Right lobe of liver (tissue), 6 donors: ENCODE data around the gene UCP1. TPM values are rescaled to one million over a fixed set of nuclear protein-coding genes. Genes with fewer than 3 reads are reported as not detected.
"Not testable (repeated sequence)": the region's sequence is repeated elsewhere in the genome, so short reads cannot be mapped to it uniquely, and the experiment has no call there.

Experiments used
- ATAC-seq, 4 donors: fragments of 200-7000 bp; cut with Tn5 transposase; one replicate each; pipeline ENCODE4 v1.9.1; 2020; ENCODE audit warnings: mild to moderate bottlenecking in 4 of 4, moderate library complexity in 4 of 4
- DNase-seq, 3 donors: peaks; one replicate each; pipeline ENCODE4 v3.0.0-alpha.2; 2020
- H3K27ac ChIP-seq, 3 donors: fragments of 200-600 bp; one replicate each; pipeline ENCODE4 v1.8.0; 2022
- H3K27me3 ChIP-seq, 2 donors: fragments of 200-600 bp; one replicate each; pipeline ENCODE4 v1.8.0; 2022
- H3K36me3 ChIP-seq, 4 donors: fragments of 200-600 bp; sonication (generic) in 1 of 4; one replicate each; pipeline versions ENCODE4 v1.5.1 to v1.8.0; 2017 to 2022; ENCODE audit warnings: control low read depth in 1 of 4
- H3K4me1 ChIP-seq, 4 donors: fragments of 200-600 bp; sonication (generic) in 1 of 4; one replicate each; pipeline versions ENCODE4 v1.5.1 to v1.8.0; 2017 to 2022; ENCODE audit warnings: control low read depth in 1 of 4
- H3K4me3 ChIP-seq, 3 donors: fragments of 200-600 bp; one replicate each; pipeline ENCODE4 v1.8.0; 2022
- H3K9me3 ChIP-seq, 4 donors: fragments of 200-600 bp; sonication (generic) in 1 of 4; one replicate each; pipeline versions ENCODE4 v1.5.1 to v1.8.0; 2017 to 2022; ENCODE audit warnings: control low read depth in 1 of 4
- POLR2A ChIP-seq: fragments of 450-650 bp; IDR thresholded peaks from one replicate; pipeline ENCODE4 v1.6.1; 2017; ENCODE audit warnings: antibody characterized with exemption, mild to moderate bottlenecking
- WGBS: methylation state at CpG from one replicate; pipeline ENCODE4 v1.1.6; 2018; ENCODE audit warnings: low coverage, low lambda C conversion rate; ENCODE audit not compliant: insufficient coverage; ENCODE audit errors: missing lambda C conversion rate; 5-methylcytosine and 5-hydroxymethylcytosine counted together
- intact Hi-C, 2 donors: fragments of 100-400 bp; cut with DNase I; formaldehyde crosslinking; loops; one replicate each; pipeline versions ENCODE4 v1.11.2 to v1.14.1; 2022
- total RNA-seq, 6 experiments: library from RNA; depleted of rRNA in 2 of 6; stranded (reverse); fragments of >200 nt in 2 of 6; fragmentation: NEBNext Ultra II Directional in 3 of 6; extraction: Animal tissue kit (Norgen Biotek cat#: 25700) in 3 of 6; gene quantifications; one replicate each; pipeline versions ENCODE4 v1.1.0 to v1.2.4, GENCODE V29; 2016 to 2023
- TF ChIP-seq, protein P1 (sequence below), 4 donors: fragments of 200-600 bp in 3 of 4; fragments of 450-650 bp in 1 of 4; IDR thresholded peaks; one replicate each; pipeline versions ENCODE4 v1.5.1 to v1.8.0; 2016 to 2022; ENCODE audit warnings: antibody characterized with exemption in 4 of 4, mild to moderate bottlenecking in 2 of 4
- donor health status: DM: no; HTN: yes; CAD: no.
- donor health status: DM: no; HTN: no; CAD: no.
- donor health status: DM: no; HTN: no; CAD: no.
- donor health status: DM: no; HTN: yes; CAD: no.
- donor health status: DM: no; HTN: yes; CAD: no.

The UCP1 gene
- total RNA-seq, 6 experiments from 2014 or later = not detected

DNA sequence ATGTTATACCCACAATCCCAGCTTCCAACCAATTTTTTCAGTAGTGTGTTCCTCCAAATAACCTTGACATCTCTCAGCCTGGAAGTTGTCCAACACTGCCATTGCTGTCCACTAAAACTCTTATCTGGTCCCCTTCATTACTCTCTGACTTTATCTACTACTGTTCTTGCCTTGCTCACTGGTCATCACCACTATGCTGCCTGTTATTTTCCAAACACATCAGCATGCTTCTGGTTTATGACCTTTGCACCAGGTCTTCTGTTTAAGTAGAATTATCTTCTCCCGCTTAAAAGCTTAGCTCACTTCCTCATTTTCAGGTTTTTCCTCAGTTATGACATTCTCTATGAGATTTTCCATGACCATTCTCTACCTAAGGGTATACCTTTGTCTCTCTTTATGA, 39.3 kb downstream of the UCP1 start:
- no peaks in the 10 kb centered on the region for H3K27me3 ChIP-seq
- H3K27ac ChIP-seq = no peak overlapping the region
- intact Hi-C loops = no loop called here
- no peak for TF ChIP-seq POLR2A
- TF ChIP-seq, protein P1, sequence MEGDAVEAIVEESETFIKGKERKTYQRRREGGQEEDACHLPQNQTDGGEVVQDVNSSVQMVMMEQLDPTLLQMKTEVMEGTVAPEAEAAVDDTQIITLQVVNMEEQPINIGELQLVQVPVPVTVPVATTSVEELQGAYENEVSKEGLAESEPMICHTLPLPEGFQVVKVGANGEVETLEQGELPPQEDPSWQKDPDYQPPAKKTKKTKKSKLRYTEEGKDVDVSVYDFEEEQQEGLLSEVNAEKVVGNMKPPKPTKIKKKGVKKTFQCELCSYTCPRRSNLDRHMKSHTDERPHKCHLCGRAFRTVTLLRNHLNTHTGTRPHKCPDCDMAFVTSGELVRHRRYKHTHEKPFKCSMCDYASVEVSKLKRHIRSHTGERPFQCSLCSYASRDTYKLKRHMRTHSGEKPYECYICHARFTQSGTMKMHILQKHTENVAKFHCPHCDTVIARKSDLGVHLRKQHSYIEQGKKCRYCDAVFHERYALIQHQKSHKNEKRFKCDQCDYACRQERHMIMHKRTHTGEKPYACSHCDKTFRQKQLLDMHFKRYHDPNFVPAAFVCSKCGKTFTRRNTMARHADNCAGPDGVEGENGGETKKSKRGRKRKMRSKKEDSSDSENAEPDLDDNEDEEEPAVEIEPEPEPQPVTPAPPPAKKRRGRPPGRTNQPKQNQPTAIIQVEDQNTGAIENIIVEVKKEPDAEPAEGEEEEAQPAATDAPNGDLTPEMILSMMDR (IDR thresholded peaks at IDR 0.05) = no peak
- H3K9me3 ChIP-seq = no peaks in the 10 kb centered on the region
- WGBS = 46% methylated on average over 1 of the region's 1 CpG
- H3K4me1 ChIP-seq = peaks cover 0 to 9% (median 0%) of the 10 kb centered on the region in 4 donors
- no peak overlapping the region for H3K4me3 ChIP-seq
- peak in 1 of 4 donors; percentile 51 for ATAC-seq
- H3K36me3 ChIP-seq = peaks cover 0 to 3% (median 0%) of the 10 kb centered on the region in 4 donors
- no peak for DNase-seq

DNA sequence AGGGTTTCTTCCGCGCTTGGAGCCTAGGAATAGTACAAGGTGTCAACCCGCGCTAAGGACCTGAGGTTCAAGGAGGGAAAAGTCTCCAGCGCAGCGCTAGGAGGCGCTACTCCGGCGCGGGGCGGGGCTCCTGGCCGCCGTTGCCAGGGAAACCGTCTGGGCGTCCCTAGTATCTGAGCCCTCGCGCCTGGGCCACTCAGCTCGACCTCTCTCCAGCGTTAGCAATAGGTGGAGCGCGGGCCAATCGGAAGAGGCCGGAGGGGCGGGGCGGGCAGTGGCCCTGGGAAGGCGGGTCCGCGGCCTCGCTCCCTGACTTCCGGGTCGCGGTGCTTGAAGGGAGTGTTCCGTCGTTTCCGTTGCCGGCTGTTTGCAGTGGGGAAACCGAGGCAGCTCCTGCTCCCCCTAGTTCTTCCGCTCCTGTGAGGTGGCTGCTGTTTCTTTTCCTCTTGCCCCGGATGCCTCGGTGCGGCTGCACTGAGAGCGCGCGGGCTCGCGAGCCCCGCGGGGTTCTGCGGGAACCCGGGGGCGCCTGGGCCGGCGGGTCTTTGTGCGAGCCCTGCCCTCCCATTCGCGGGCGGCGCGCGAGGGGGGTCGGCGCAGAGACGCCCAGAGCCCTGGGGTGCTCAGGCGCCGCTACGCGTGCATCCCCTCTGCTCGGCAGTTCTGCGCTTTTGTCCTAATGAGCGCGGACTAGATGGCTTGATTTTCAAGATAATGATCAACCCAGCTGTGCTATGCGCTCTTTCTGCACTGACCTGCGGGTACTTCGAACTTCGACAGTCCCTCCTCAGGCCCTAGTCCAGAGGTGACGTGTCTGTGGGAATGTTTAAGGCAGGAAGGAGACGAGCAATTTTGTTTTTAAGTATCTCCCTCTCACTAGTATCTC, 44.7 kb downstream of the UCP1 start, which contains the start of gene ELMOD2:
Gene ELMOD2, plus strand, starts transcription at position 312 of the 886 bp plus-strand sequence. CDS start 1,261 bp downstream, outside the sequence.
- Histone ChIP-seq H3K27me3 (no peaks in the 10 kb centered on the region), H3K9me3 (no peaks in the 10 kb centered on the region), H3K36me3 (no peaks in the 10 kb centered on the region), H3K27ac (peak within 1 kb of the TSS; percentile 25 to 82 (median 59)), H3K4me3 (peak within 1 kb of the TSS; percentile 80 to 97 (median 80)), H3K4me1 (peaks cover 0 to 9% (median 0%) of the 10 kb centered on the region in 4 donors)
- ATAC-seq (peak; percentile 100), DNase-seq (peak; percentile 99 to 100 (median 99))
- 0% methylated on average over 22 of the region's 77 CpGs for WGBS
- TF ChIP-seq, protein P1 (IDR thresholded peaks at IDR 0.05) = peak; percentile 88 to 98 (median 95)
- peak; percentile 69 for TF ChIP-seq POLR2A
- intact Hi-C loops = no loop called here

DNA sequence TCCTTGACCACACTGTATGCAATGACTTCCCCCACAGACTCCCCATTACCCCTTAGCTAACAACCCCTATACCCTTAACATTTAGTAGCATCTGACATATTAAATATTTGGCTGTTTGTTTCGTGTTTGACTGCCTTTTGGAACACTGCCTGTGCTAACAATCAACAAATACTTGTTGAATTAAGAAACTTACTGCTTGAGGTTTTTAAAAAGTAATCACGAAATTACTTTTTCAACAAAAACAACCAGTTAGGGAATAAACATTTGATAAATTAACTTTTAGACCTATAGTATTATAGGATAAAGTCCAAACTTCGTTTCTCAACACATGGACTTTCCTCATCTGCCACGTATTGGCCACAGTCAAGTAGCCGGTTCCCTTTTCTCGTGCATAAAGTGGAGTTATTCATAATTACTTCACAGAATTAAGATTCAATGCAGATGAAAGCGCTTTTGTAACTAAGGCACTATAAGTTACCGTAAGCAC, 45.3 kb downstream of the UCP1 start:
- 5% methylated on average over 8 of the region's 8 CpGs for WGBS
- Histone ChIP-seq H3K27me3 (no peaks in the 10 kb centered on the region), H3K4me1 (peaks cover 0 to 9% (median 0%) of the 10 kb centered on the region in 4 donors), H3K9me3 (no peaks in the 10 kb centered on the region), H3K36me3 (no peaks in the 10 kb centered on the region), H3K4me3 (peak overlapping the region; percentile 80 to 97 (median 80)), H3K27ac (no peak overlapping the region)
- intact Hi-C loops = no loop called here
- ATAC-seq = peak; percentile 3 to 37 (median 12)
- TF ChIP-seq POLR2A = no peak
- TF ChIP-seq, protein P1 (IDR thresholded peaks at IDR 0.05) = no peak
- DNase-seq = no peak

GRCh38 chr4:140515423-140515822, 53.3 kb downstream of the UCP1 start:
- Histone ChIP-seq H3K27me3 (no peaks in the 10 kb centered on the region), H3K36me3 (no peaks in the 10 kb centered on the region), H3K4me1 (no peaks in the 10 kb centered on the region), H3K9me3 (no peaks in the 10 kb centered on the region), H3K27ac (no peak overlapping the region), H3K4me3 (no peak overlapping the region)
- no peak for ATAC-seq
- intact Hi-C loops = no loop called here
- TF ChIP-seq POLR2A = no peak
- TF ChIP-seq, protein P1 (IDR thresholded peaks at IDR 0.05) = no peak
- DNase-seq = no peak
- 40% methylated on average over 1 of the region's 1 CpG for WGBS

GRCh38 chr4:140513765-140514164, 55.0 kb downstream of the UCP1 start:
- DNase-seq, intact Hi-C loops, H3K4me1 ChIP-seq, H3K9me3 ChIP-seq, ATAC-seq, H3K27me3 ChIP-seq, H3K4me3 ChIP-seq, H3K36me3 ChIP-seq, H3K27ac ChIP-seq: not testable (repeated sequence)
- 76% methylated on average over 3 of the region's 5 CpGs for WGBS
